GM23248 (cell line): Measurements from ENCODE around the gene DLG2. TPM values are rescaled to one million over a fixed set of nuclear protein-coding genes. Genes with fewer than 3 reads are reported as not detected.

Source experiments
- DNase-seq: peaks from one replicate; pipeline ENCODE4 v3.0.0-alpha.2; 2015
- H2AFZ ChIP-seq: fragments of 200-600 bp; sonication (generic); 2 replicates; pipeline ENCODE4 v1.6.1; 2016; ENCODE audit warnings: antibody characterized with exemption
- H3F3A ChIP-seq: fragments of 200-600 bp; sonication (generic); 2 replicates; pipeline ENCODE4 v1.6.1; 2016; ENCODE audit warnings: mild to moderate bottlenecking, antibody characterized with exemption, mixed run types; ENCODE audit not compliant: insufficient read depth
- H3K27ac ChIP-seq: fragments of 200-600 bp; sonication (generic); 2 replicates; pipeline ENCODE4 v1.5.1; 2016; ENCODE audit warnings: mild to moderate bottlenecking
- H3K27me3 ChIP-seq: fragments of 200-600 bp; sonication (generic); replicated peaks from 2 replicates; pipeline ENCODE4 v1.6.1; 2016; ENCODE audit warnings: mild to moderate bottlenecking; ENCODE audit not compliant: insufficient read depth
- H3K36me3 ChIP-seq: fragments of 200-600 bp; sonication (generic); 2 replicates; pipeline ENCODE4 v1.6.1; 2016; ENCODE audit warnings: low read depth, mild to moderate bottlenecking
- H3K4me1 ChIP-seq: fragments of 200-600 bp; sonication (generic); 2 replicates; pipeline ENCODE4 v1.6.1; 2016; ENCODE audit warnings: mild to moderate bottlenecking; ENCODE audit not compliant: insufficient read depth
- H3K4me2 ChIP-seq: fragments of 200-600 bp; sonication (generic); one replicate; pipeline ENCODE4 v1.6.1; 2016; ENCODE audit warnings: mild to moderate bottlenecking; ENCODE audit not compliant: unreplicated experiment
- H3K4me3 ChIP-seq: fragments of 200-600 bp; sonication (generic); 2 replicates; pipeline ENCODE4 v1.5.1; 2016; ENCODE audit warnings: mild to moderate bottlenecking
- H3K79me2 ChIP-seq: fragments of 200-600 bp; sonication (generic); 2 replicates; pipeline ENCODE4 v1.6.1; 2016; ENCODE audit warnings: mild to moderate bottlenecking; ENCODE audit not compliant: insufficient read depth
- H3K9ac ChIP-seq: fragments of 200-600 bp; sonication (generic); 2 replicates; pipeline ENCODE4 v1.6.1; 2016; ENCODE audit warnings: mild to moderate bottlenecking
- H3K9me2 ChIP-seq: fragments of 200-600 bp; sonication (generic); 2 replicates; pipeline ENCODE4 v1.6.1; 2016; ENCODE audit warnings: mixed run types, mild to moderate bottlenecking, moderate library complexity; ENCODE audit not compliant: insufficient read depth
- H3K9me3 ChIP-seq: fragments of 200-600 bp; sonication (generic); one replicate; pipeline ENCODE4 v1.6.1; 2017; ENCODE audit warnings: low read depth
- H4K20me1 ChIP-seq: fragments of 200-600 bp; sonication (generic); 2 replicates; pipeline ENCODE4 v1.6.0; 2016; ENCODE audit not compliant: insufficient read depth
- EZH2 ChIP-seq: fragments of 200-600 bp; sonication (generic); IDR thresholded peaks from 2 replicates; pipeline ENCODE4 v1.6.1; 2018; ENCODE audit warnings: antibody characterized with exemption, mild to moderate bottlenecking; ENCODE audit not compliant: insufficient read depth, poor library complexity, severe bottlenecking
- EZH2phosphoT487 ChIP-seq: fragments of 200-600 bp; sonication (generic); IDR thresholded peaks from 2 replicates; pipeline ENCODE4 v1.6.1; 2018; ENCODE audit warnings: antibody characterized with exemption, moderate library complexity, mild to moderate bottlenecking, low read depth; ENCODE audit not compliant: insufficient read depth
- WGBS, 2 experiments: methylation state at CpG; one replicate each; pipeline ENCODE4 v1.1.6; 2015 to 2017; ENCODE audit warnings: low lambda C conversion rate in 2 of 2, low coverage in 1 of 2; ENCODE audit errors: missing lambda C conversion rate in 2 of 2; 5-methylcytosine and 5-hydroxymethylcytosine counted together
- in situ Hi-C: fragments of 300-500 bp; cut with MboI; formaldehyde crosslinking; loops from 2 replicates; pipeline ENCODE4 v1.15.0; 2020
- polyA plus RNA-seq: library from polyadenylated mRNA; unstranded; fragments of >200 nt; fragmentation: Nextera tagmentation; extraction: Ambion mirVana; gene quantifications from 2 replicates; pipeline ENCODE4 v1.2.1, GENCODE V29; 2016
- total RNA-seq: library from RNA; depleted of rRNA; stranded (reverse); fragments of >200 nt; shearing (Covaris generic); gene quantifications from 2 replicates; pipeline ENCODE4 v1.2.3, GENCODE V29; 2014

DLG2 gene
- total and polyA plus RNA-seq, 2 experiments from 2014 or later, result 1.1 to 1.7 TPM

GRCh38 chr11:83727251-83727650 lies 1899.9 kb downstream of the DLG2 start:
- no peaks in the 10 kb centered on the region for H3K36me3 ChIP-seq
- no peak overlapping the region for H3K9ac ChIP-seq
- H3K9me3 ChIP-seq, result no peaks in the 10 kb centered on the region
- no peak overlapping the region for H3K27ac ChIP-seq
- no peaks in the 10 kb centered on the region for H3K79me2 ChIP-seq
- no peaks in the 10 kb centered on the region for H4K20me1 ChIP-seq
- H2AFZ ChIP-seq, result no peak overlapping the region
- no peak overlapping the region for H3K4me2 ChIP-seq
- no peaks in the 10 kb centered on the region; the same call in 1 of the 2 replicates for H3K27me3 ChIP-seq
- in situ Hi-C loops, result loop anchor here (10.0 kb wide), 1 partner anchor 442 kb away; the partner anchor contains the start of gene CCDC90B
- H3K4me1 ChIP-seq, result peaks cover 9% of the 10 kb centered on the region; the same call in 1 of the 2 replicates
- 87 to 96% methylated on average over 1 of the region's 1 CpG for WGBS, 2 experiments
- no peaks in the 10 kb centered on the region for H3K9me2 ChIP-seq
- H3F3A ChIP-seq, result peaks cover 3% of the 10 kb centered on the region; the same call in 1 of the 2 replicates
- TF ChIP-seq EZH2phosphoT487 (no peak), EZH2 (no peak)
- no peak overlapping the region for H3K4me3 ChIP-seq
- DNase-seq, result no peak

- no peak overlapping the region for H3K9ac ChIP-seq
- peaks cover 9% of the 10 kb centered on the region; the same call in 1 of the 2 replicates for H3K4me1 ChIP-seq
- in situ Hi-C loops, result loop anchor here (10.0 kb wide), 1 partner anchor 442 kb away; the partner anchor contains the start of gene CCDC90B
- H2AFZ ChIP-seq, result no peak overlapping the region
- H3K27ac ChIP-seq, result no peak overlapping the region
- H3K79me2 ChIP-seq, result no peaks in the 10 kb centered on the region
- H3K9me2 ChIP-seq, result no peaks in the 10 kb centered on the region
- no peak overlapping the region for H3K4me2 ChIP-seq
- H3F3A ChIP-seq, result peaks cover 3% of the 10 kb centered on the region; the same call in 1 of the 2 replicates
- no peak for DNase-seq
- TF ChIP-seq EZH2, result no peak
- TF ChIP-seq EZH2phosphoT487, result no peak
- no peaks in the 10 kb centered on the region for H3K9me3 ChIP-seq
- WGBS, 2 experiments, result 59 to 60% methylated on average over 2 of the region's 2 CpGs
- no peak overlapping the region for H3K4me3 ChIP-seq
- H4K20me1 ChIP-seq, result no peaks in the 10 kb centered on the region
- no peaks in the 10 kb centered on the region for H3K36me3 ChIP-seq
- no peaks in the 10 kb centered on the region; the same call in 1 of the 2 replicates for H3K27me3 ChIP-seq
Measured at GRCh38 chr11:83726316-83726715, 1900.8 kb downstream of the DLG2 start.

GRCh38 chr11:83725728-83726127 lies 1901.4 kb downstream of the DLG2 start:
- Histone ChIP-seq H3K9me2 (no peaks in the 10 kb centered on the region), H3K36me3 (no peaks in the 10 kb centered on the region), H3F3A (peaks cover 3% of the 10 kb centered on the region; the same call in 1 of the 2 replicates), H3K9me3 (no peaks in the 10 kb centered on the region), H3K4me2 (no peak overlapping the region), H3K4me3 (no peak overlapping the region), H3K9ac (no peak overlapping the region), H3K27me3 (no peaks in the 10 kb centered on the region; the same call in 1 of the 2 replicates), H3K79me2 (no peaks in the 10 kb centered on the region), H4K20me1 (no peaks in the 10 kb centered on the region), H3K27ac (no peak overlapping the region), H2AFZ (no peak overlapping the region), H3K4me1 (peaks cover 9% of the 10 kb centered on the region; the same call in 1 of the 2 replicates)
- in situ Hi-C loops, result loop anchor here (10.0 kb wide), 1 partner anchor 441 kb away; the partner anchor contains the start of gene CCDC90B
- TF ChIP-seq EZH2phosphoT487 (no peak), EZH2 (no peak)
- WGBS, 2 experiments, result 72 to 75% methylated on average over 4 of the region's 4 CpGs
- DNase-seq, result no peak

- peaks cover 9% of the 10 kb centered on the region; the same call in 1 of the 2 replicates for H3K4me1 ChIP-seq
- no peaks in the 10 kb centered on the region; the same call in 1 of the 2 replicates for H3K27me3 ChIP-seq
- DNase-seq, result no peak
- peak overlapping the region; percentile 60 for H3K9ac ChIP-seq
- H3K9me3 ChIP-seq, result no peaks in the 10 kb centered on the region
- H4K20me1 ChIP-seq, result no peaks in the 10 kb centered on the region
- TF ChIP-seq EZH2phosphoT487 (no peak), EZH2 (no peak)
- H3K4me3 ChIP-seq, result peak overlapping the region; percentile 73
- H3K9me2 ChIP-seq, result no peaks in the 10 kb centered on the region
- in situ Hi-C loops, result loop anchor here (10.0 kb wide), 1 partner anchor 440 kb away; the partner anchor contains the start of gene CCDC90B
- peak overlapping the region; percentile 92 for H2AFZ ChIP-seq
- WGBS, 2 experiments, result 20 to 31% methylated on average over 4 of the region's 4 CpGs
- no peak overlapping the region for H3K27ac ChIP-seq
- H3K4me2 ChIP-seq, result peak overlapping the region; percentile 83
- no peaks in the 10 kb centered on the region for H3K79me2 ChIP-seq
- H3F3A ChIP-seq, result peaks cover 3% of the 10 kb centered on the region; the same call in 1 of the 2 replicates
- no peaks in the 10 kb centered on the region for H3K36me3 ChIP-seq
Measured at GRCh38 chr11:83725269-83725560, 1901.9 kb downstream of the DLG2 start.
